Gastrocnemius medialis (tissue), 4 donors: ENCODE measurements around the gene DKKL1.

Source experiments
- POLR2A ChIP-seq, 2 donors: fragments of 450-650 bp; IDR thresholded peaks; one replicate each; pipeline ENCODE4 v1.6.1; 2017; ENCODE audit warnings: antibody characterized with exemption in 2 of 2, mild to moderate bottlenecking in 2 of 2, moderate library complexity in 2 of 2
- TF ChIP-seq, protein P1 (sequence below), 5 experiments: fragments of 450-650 bp in 3 of 5; fragments of 200-600 bp in 2 of 5; sonication (generic) in 2 of 5; IDR thresholded peaks in 4 of 5; conservative IDR thresholded peaks in 1 of 5; 1 replicate in 4 of 5; 2 replicates in 1 of 5; pipeline ENCODE4 v1.5.1; 2016 to 2019; ENCODE audit warnings: antibody characterized with exemption in 5 of 5, mild to moderate bottlenecking in 3 of 5, moderate library complexity in 3 of 5

DNA sequence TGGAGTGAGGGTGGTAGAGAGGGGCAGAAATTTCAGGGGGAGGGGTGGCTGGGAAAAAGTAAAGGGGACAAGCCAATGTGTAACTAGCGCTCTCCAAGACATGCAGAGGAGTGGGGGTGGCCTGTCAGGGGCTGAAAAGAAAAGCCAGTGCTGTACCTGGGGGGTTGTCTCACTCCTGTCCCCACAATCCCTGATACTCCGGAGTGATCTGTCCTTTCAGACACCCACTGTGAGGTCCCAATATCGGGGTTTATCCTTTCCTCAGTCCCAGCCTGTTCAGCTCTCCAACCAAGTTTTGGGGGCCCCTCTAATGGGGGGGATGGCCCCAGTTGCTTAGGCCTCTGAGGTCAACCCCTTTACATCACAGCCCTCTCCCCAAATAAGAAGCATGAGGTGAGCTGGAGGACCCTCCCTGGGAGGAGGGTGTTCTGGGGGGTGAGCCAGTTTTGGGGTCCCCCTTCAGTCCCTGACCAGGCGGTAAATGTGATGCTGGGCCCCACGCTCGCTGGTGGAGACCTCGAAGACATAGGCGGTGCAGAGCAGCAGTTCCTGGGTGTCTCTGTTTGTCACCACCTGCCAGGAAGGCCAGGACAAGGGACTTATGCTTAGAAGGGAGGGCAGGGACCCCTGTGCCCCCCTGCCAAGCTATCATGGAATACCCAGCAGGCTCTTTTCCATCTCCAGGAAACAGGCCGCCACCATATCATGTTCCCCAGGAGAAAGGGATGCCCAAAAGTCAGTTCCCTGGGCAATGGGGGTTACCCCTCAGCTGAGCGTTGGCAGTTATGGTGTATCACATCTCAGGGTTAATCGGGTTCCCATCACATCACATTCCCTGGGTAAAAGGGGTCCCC, 22.6 kb upstream of the DKKL1 start:
- TF ChIP-seq, protein P1, sequence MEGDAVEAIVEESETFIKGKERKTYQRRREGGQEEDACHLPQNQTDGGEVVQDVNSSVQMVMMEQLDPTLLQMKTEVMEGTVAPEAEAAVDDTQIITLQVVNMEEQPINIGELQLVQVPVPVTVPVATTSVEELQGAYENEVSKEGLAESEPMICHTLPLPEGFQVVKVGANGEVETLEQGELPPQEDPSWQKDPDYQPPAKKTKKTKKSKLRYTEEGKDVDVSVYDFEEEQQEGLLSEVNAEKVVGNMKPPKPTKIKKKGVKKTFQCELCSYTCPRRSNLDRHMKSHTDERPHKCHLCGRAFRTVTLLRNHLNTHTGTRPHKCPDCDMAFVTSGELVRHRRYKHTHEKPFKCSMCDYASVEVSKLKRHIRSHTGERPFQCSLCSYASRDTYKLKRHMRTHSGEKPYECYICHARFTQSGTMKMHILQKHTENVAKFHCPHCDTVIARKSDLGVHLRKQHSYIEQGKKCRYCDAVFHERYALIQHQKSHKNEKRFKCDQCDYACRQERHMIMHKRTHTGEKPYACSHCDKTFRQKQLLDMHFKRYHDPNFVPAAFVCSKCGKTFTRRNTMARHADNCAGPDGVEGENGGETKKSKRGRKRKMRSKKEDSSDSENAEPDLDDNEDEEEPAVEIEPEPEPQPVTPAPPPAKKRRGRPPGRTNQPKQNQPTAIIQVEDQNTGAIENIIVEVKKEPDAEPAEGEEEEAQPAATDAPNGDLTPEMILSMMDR (IDR thresholded peaks at IDR 0.05 in 4 of 5, conservative IDR thresholded peaks at IDR 0.05 in 1 of 5): no peak
- TF ChIP-seq POLR2A (IDR thresholded peaks at IDR 0.05): no peak
